GM13977 (cell line): ENCODE data around the gene GNAO1.

Source experiments
- DNase-seq: peaks from one replicate; pipeline ENCODE4 v3.0.0; 2012; ENCODE audit warnings: low spot score
- CTCF ChIP-seq: IDR thresholded peaks from 2 replicates; pipeline ENCODE4 v1.5.1; 2012; ENCODE audit warnings: mild to moderate bottlenecking, control low read depth; ENCODE audit not compliant: insufficient read depth; ENCODE audit errors: extremely low read depth, missing control alignments
- in situ Hi-C: fragments of 300-500 bp; cut with MboI; formaldehyde crosslinking; loops from one replicate; pipeline ENCODE4 v1.12.0; 2022; ENCODE audit warnings: low sequenced_read_pairs, low pct_unique_long_range_greater_than_20kb, mixed read lengths, inconsistent platforms; ENCODE audit not compliant: unreplicated experiment

GNAO1 gene

GRCh38 chr16:56197192-56197992 is 6.1 kb downstream of the GNAO1 start:
- in situ Hi-C loops: no loop called here
- TF ChIP-seq CTCF: no peak
- no peak for DNase-seq

- TF ChIP-seq CTCF: no peak
- no peak for DNase-seq
- in situ Hi-C loops: no loop called here
Measured at GRCh38 chr16:56198006-56198754, 6.9 kb downstream of the GNAO1 start.

- no peak for DNase-seq
- no peak for TF ChIP-seq CTCF
- in situ Hi-C loops: no loop called here
Measured at GRCh38 chr16:56198755-56199114, 7.4 kb downstream of the GNAO1 start.

- in situ Hi-C loops: no loop called here
- DNase-seq: peak; percentile 49
- TF ChIP-seq CTCF: no peak
Measured at GRCh38 chr16:56199164-56199563, 7.9 kb downstream of the GNAO1 start.

GRCh38 chr16:56201030-56201429 is 9.7 kb downstream of the GNAO1 start:
- DNase-seq: no peak
- TF ChIP-seq CTCF: no peak
- in situ Hi-C loops: no loop called here

- no peak for DNase-seq
- in situ Hi-C loops: no loop called here
- TF ChIP-seq CTCF: no peak
Measured at GRCh38 chr16:56202036-56202435, 10.7 kb downstream of the GNAO1 start.
